Uterus (tissue), 2 donors: ENCODE measurements around the gene ADAMTS3.

Experiments
- CTCF ChIP-seq, 4 experiments: fragments of 200-600 bp in 2 of 4; fragments of 450-650 bp in 2 of 4; sonication (generic) in 2 of 4; IDR thresholded peaks; one replicate each; pipeline ENCODE4 v1.5.1; 2016 to 2019; ENCODE audit warnings: antibody characterized with exemption in 4 of 4, mild to moderate bottlenecking in 2 of 4, moderate library complexity in 1 of 4
- POLR2A ChIP-seq, 2 donors: fragments of 450-650 bp; IDR thresholded peaks; one replicate each; pipeline ENCODE4 v1.6.1; 2016; ENCODE audit warnings: antibody characterized with exemption in 2 of 2, mild to moderate bottlenecking in 1 of 2, moderate library complexity in 1 of 2

DNA sequence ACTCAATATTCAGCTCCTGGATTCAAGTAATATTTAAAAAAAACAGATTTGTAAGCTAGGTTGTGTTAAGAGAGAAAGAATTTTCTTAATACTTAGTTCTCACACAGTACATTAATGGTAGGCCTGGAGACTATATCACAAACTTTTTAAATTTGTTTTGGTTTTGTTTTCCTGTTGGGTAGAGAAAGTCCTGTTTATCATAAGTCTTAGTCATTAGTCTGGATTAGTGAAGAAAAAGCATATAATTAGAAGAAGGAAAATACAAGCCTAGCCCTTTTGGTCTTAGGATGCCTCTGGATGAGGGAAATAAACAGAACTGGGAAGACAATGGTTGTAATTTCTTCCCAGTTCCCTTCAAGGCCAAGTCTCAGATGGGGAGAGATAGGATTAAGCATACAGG lies 163.6 kb downstream of the ADAMTS3 start:
- TF ChIP-seq POLR2A (IDR thresholded peaks at IDR 0.05) (no peak), CTCF (IDR thresholded peaks at IDR 0.05) (no peak)
